HG03575 (cell line): ENCODE data around the gene SLC39A13.

Experiments
- ATAC-seq: cut with Tn5 transposase; IDR thresholded peaks from one replicate; pipeline ENCODE4 v1.9.1; 2021; ENCODE audit not compliant: unreplicated experiment, insufficient number of reproducible peaks, low FRiP score; ENCODE audit errors: extremely low read depth

The SLC39A13 gene

DNA sequence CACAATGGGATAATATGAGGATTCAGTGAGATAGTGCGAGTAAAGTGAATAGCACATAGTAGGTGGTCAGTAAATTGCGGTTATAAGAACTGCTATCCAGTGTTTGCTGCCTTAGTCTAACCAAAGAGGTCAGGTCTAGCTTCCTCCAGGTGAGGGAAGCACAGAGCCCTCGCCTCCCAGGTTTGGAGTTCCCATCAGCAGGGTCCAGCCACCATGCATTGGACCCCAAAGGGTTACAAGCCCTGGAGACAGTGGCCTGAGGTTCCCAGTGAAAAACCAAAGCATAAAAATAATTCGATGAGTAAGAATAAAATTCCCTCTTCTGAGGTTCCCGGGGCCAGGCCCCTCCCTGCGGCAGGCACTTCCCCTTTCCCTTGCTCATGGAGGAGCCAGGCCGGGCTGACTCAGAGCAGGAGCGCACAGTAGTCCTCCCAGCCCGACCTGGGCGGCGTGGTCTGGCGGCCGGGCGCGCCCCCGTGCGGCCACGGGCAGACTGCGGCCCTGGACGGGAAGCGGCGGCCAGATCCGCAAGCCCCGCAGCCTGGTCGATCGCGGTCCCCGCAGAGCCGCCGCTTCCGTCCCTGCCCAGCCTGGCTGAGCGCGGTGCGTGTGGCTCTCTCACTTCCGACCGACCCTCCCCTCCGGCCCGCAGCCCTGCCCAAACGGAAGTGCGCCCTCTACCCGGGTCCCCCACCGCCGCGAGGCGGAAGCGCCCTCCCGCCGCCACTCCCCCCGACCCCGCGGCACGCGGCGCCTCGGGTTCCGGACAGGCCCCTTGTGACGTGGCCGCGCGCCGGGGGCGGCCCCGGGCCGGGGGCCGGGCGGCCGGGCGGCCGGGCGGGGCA, at the start of gene SLC39A13:
SLC39A13 (plus strand) TSS at position 845 of the 845 bp plus-strand sequence. CDS start 1,505 bp downstream, outside the sequence.
- ATAC-seq, result peak; percentile 54

DNA sequence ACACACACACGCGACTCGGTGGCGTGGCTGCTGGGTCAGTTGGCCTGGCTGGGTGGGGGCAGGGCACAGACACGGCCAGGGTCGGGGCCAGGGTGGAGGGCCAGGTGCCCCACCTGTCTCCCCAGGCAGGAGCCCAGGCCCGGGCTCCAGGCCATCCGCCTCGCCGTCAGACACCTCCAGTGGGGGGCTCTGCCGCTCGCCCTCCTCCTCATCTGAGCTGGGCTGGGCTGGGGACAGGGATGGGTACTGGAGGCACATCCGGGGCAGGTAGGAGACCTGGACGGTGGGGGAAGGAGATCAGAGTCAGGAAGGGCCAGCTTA, 49.7 kb upstream of the SLC39A13 start:
- ATAC-seq, result no peak

DNA sequence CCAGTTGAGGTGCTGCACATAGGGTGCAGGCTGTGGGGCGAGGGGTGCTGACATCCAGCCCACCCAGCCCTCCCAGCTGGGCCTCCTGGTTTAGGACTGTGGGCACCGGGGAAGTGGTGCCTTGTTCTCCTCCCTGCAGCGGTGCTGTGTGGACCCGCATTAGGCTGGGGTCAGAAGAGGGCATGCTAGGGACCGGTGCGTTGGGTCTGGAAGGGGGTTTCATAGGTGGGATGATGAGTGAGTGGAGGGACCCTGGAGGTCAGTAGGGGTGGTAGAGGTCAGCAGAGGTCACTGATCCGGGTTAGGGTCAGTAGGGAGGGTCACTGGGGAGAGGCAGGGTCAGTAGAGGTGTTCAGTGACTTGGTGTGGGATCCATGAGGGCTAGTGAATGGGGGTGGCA, 49.2 kb upstream of the SLC39A13 start:
- ATAC-seq, result no peak

DNA sequence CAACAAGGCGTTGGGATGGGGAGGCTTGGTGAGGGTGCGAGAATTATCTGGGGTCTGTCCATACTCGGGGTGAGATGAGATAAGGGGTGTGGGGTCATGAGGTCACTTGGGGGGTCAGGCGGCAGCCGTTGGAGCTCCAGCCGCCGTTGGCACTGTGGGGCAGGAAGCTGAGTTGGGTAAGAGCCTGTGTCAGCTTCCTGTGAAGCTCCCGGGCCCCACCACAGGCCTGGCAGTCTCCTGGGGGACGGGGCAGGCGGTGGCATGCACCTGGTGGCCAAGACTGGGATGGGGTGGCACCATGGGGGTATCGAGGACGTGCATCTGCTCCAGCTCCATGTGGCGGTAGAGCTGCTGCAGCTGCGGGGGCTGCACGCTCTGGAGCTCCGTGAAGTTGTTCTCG, 48.8 kb upstream of the SLC39A13 start:
- ATAC-seq, result no peak

DNA sequence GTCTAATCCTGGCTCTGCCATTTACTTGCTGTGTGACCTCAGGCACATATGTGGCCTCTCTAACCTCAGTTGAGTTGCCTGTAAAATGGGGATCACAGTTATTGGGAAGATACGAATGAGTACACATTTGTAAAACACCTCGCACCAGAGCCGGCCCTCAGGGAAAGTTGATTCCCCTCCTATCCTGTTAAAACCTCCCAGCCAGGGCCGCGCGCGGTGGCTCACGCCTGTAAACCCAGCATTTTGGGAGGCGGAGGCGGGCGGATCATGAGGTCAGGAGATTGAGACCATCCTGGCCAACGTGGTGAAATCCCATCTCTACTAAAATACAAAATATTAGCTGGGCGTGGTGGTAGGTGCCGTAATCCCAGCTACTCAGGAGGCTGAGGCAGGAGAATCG, 48.0 kb upstream of the SLC39A13 start:
- ATAC-seq, result no peak

DNA sequence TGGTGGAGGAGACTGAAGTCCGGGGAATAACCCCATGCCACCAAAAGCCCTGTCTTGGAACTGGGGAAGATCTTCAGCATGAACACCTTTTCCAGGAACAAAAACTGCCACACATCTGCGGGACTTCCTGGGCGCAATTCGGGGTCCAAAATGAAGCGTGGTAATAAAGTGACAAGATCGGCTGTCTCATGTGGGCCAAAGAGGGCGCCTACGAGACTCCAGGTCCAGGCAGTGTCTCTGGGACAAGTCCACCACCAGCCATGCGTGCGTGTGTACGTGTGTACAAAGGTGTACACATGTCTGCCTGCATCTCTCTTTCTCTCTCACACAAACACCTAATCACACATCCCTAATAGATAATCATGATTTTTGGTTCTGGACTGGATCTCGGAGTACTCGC, 47.0 kb upstream of the SLC39A13 start:
- ATAC-seq, result no peak

DNA sequence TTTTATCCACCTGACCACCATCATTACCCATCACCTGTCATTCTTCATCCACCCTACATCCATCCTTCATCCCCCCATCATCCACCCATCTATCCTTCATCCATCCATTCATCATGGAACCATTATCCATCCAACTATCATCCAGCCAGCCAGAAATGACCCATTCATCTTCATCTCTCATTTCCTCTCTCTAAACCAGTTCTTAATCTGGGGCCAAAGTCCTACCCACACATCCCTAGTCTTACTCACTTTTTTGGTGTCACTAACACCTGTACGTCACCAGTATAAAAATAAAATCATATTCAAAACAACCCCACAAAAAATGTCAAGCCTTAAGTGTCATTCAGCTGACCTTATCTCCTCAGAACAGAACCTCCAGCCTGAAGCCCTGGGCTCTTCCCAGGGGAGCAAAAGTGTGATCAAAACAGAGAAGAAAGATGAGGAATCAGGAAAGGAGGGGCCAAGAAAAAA, 42.3 kb upstream of the SLC39A13 start:
- ATAC-seq, result no peak

DNA sequence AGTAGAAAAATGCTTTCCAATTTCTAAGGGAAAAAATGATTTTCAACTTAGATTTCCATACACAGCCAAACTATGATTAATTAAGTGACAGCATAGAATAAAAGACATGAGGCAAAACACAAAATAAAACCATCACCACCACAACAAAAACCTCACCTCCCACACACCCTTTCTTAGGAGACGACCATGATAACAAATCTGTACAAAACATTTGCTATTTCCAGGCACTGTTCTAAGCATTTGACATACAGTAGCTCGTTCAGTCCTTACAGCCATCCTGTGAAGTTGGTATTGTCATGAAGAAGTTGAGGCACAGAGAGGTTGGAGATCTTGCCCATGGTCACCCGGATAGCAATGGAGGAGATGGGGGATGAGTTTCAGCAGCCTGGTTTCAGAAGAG, 38.7 kb upstream of the SLC39A13 start:
- no peak for ATAC-seq

DNA sequence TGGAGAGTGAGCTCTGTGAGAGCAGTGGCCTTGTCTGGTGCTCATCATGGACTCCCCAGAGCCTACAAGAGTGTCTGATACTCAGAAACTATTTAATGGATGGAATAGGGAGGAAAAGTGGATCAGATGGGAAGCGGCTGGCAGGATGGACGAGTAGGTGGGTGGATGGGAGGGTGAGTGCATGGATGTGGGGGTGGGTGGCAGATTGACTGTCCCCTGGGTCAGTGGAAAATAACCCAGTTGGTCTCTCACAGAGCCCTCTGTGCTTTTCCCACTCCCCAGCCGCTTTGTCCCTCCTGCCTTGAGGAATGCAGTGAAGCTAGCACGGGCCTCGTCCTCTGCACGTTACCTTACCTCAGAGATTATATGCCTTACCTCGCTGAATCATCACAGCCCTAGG, 36.0 kb upstream of the SLC39A13 start:
- no peak for ATAC-seq

DNA sequence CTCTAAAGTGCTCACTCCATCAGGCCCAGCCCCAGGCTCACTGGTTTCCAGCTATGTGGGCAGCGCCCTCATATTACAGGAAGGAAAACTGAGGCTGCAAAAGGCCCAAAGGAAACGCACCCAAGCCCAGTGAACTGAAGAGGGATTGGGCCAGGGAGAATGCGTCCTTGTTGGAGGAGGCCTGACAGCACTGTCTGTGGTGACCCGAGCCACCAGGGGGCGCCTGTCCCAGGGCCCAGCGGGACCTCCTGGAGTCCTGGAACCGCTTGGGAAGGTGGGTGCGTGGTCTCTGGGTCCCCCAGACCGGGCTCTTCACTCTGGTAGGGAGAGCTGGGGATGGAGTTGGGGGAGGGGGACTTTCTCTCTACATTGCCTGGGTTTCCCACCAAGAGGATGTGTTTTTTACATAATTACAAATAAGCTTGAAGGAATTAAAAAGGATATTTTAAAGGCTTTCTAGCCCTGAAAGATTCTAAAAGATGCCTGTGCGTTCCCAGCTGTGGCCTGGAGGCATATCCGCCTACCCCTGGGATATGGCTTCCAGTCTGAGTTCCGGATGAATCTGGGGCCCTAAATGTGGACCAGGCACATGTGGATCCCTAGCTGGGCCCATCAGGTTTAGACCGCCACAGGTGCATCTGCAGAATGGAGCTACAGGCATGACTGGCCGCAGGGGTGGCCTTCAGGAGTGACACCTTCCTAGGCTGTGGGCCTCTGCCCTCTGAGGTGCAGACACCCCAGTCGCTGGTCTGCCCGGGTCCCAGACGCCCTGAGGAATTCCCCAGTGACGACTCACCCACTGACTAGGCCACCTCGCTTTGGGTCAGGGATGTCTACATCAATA, 34.3 kb upstream of the SLC39A13 start:
- no peak for ATAC-seq

DNA sequence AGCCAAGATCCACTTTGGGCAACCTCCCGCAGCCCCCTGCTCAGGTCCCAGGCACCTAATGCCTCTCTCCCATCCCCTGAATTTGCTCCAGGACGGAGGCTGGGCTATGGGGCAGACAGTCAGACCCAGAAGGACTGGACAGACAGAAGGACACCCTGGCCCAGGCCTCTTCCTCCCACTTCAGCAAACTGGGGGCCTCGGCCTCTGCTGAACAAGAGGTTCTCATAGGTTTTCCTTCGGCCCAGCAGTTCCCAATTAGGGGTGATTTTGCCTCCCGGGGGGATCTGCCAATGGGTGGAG, 33.7 kb upstream of the SLC39A13 start:
- no peak for ATAC-seq

DNA sequence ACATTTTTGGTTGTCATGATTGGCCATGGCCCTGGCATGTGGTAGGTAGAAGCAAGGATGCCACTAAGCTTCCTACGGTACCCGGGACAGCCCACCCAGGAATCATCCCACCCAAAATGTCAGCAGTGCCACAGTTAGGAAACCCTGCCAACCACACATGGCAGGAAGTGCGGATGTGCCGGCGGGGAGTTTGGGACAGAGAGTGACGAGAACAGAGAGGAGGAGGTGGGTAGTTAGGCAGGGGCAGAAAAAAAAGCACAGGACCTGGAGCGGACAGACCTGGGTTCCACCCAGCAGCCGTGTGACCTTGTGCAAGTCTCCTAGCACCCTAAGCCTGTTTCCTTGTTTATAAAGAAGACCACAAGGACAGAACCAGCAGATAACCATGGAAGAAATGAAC, 33.4 kb upstream of the SLC39A13 start:
- no peak for ATAC-seq

DNA sequence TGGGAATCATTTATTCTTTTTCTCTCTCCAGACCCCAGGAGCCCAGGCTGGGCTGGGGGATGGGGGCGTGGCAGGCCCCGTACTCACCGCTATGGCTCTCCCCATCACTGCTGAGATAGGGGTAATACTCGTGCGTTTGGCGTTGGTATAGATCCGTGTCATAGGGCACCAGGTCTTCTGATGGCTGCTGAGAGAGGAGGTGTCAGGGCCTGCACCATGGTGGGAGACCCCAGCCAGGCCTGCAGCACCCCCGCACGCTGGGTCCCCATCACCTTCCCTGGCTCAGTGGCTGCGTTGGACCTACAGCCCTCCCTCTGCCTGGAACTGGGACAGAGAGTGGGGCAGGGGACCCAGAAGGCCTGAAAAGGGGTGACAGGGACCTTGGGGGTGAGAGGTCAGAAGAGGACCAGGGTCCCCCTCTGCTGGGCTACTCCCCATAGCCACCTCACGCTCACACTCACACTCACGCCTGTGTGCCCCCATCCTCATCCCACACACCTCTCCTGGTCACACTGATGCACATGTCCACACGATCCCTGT, 32.8 kb upstream of the SLC39A13 start:
- no peak for ATAC-seq

DNA sequence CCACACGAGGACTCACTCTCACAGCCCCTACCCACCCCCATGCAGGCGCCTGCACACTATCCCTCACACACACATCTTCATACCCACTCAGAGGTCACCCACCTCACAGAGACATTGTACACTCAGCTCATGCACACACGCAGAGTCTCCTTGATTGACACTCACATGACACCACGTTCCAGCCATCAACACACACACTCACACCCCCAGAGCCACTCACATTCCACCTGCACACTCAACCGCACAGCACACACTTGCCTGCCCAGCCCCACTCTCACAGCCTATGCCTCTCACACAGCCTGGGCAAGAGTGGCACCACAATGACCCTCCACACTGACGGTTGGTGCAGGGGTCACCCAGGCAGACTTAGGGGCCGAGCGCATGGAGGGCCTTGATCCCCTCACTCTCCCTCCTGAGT, 32.3 kb upstream of the SLC39A13 start:
- no peak for ATAC-seq

DNA sequence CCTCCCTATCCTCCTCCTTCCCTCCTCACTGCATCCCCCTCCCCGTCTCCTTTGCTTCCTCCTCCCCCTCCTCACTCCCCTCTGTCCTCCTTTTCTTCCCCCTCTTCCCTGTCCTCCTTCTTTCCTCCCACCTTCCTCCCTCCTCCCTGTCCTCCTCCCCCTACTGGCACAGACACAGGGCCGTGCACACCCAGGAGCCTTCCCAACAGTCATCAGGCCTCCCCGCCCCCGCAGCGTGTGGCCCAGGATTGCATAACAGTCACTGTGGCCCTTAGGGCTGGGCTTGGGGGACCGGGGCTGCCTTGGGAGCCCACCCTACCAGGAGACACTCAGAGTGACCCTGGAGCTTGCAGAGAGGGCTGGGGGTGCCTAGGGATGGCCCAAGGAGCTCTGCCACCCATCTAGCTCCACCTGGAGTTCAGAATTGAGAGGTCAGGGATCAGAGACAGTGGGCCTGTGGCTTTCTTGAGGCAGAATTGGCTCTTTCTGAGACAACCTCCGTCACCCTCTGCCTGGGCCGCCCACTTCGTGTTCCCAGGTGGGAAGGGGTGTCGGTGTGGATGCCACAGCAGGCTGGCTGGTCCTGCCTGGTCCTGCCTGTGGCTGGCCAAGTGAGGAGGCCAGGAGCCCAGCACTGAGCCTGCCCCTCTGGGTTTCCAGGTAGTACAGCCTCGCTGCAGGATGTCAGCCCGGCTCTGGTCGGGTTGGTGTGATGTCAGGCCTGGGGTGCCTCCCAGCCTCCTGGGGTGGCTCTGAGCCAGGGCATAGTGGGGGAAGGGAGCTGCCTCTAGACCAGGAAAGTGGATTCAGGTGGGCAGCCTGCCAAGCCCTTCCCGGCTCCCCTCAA, 31.6 kb upstream of the SLC39A13 start:
- no peak for ATAC-seq

DNA sequence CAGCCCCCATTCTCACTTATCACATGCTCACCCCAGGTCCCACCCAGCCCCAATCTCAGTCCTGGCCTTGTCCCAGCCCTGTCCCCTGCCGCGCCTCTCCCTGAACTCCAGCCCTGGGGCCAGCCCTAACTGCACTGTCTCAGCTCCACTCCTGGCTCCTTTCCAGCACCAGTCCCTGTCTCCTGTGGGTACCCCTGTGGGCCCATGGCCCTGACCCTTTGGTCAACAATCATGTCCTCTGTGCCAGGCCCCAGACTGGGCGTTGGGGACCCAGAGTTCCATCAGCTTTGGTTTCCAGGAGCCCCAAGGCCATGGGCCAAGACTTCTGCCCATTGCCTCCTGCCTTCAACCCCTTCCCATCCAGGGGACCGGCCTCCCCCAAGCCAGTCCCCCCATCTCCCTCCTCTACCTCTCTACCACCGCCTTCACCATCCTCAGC, 30.8 kb upstream of the SLC39A13 start:
- ATAC-seq, result no peak

DNA sequence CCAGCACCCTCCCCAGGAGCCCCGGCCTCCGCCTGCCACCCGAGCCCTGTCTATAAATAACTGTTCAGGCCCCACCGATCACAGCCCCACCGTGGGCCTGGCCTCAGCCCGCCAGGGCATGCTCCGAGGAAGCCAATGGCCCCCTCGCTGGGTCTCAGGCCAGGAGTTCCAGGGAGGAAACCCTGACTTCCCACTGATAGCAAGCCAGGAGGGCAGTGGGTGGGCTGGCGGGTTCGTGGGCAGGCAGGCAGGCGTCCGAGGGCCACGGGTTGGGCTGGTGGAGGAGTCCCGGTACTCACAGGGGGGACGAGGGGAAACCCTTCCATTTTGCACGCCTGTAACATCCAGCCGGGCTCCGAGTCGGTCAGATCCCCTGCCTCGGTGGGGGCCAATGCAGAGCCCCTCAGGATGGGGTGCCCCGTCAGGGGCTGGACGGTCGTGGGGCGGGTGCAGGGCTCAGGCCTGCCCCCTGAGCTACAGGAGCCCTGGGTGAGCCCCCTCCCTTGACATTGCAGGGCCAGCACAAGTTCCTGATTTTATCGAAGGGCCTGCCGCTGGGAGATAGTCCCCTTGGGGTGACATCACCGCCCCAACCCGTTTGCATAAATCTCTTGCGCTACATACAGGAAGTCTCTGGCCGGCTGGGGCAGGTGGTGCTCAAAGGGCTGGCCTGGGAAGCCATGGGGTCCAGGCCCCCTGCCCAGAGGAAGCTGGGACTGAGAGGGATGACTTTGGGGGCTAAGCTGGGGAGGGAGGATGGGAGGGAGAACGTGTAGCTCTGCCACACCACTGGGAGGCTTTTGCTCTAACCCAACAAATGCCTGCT, 30.2 kb upstream of the SLC39A13 start, which contains the start of gene SPI1:
SPI1 (minus strand) TSS at position 538 of the 826 bp plus-strand sequence; CDS start at position 344, 194 bp downstream.
- ATAC-seq, result peak; percentile 66

DNA sequence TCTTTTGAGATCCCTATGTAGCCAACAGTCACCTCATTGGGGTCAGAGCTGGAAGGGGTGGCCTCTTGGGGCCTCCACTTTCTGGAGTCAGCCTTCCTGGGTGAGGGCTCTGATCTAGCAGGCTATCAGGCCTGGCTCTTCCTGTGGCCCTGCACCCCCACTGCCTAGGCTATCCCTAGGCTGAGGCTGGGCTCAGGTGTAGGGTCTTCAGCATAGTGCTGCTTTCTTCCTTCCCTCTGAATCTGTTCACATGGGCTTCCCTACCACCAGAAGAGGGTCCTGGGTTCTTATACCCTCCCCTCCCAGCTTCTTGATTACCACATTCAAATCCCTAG, 29.6 kb upstream of the SLC39A13 start:
- no peak for ATAC-seq
